ENCODE measurements around the gene SGMS2.
A peak's percentile ranks its signal among the peaks of the same experiment; 100 is the strongest.

Gene SGMS2

DNA sequence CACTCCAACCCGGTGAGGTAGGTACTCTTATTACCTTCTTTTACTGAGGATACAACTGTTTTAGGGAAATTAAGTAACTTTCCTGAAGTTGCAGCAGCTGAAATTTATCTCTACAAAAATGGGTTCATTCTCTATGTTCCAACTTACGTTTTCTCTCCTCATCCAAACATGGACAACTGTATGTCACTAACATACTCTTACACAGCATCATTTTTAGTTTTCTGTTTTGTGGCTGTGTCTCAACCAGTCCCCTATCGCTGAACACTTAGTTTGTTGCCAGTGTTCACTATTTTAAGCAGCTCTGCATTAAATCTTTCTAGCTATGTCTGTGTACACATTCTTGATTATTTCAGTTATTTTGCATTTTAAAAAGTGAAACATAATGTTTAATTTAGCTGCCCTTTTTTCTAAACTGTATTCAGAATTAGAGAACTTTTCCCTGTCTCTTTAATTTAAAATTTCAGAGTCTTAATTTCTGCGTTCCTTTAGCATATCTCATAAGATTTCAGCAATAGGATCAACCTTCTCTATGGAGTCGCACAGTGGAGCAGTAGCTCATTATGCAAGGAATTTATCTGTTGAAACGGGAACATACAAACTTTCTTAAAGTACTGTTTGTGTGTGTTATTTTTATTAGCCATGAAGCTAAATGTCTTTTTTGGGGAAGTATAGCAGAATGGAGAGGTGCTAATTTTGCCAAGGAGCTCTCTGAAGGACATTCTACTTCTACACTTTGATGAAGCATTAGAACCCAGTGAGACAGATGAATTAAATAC, 3.8 kb downstream of the SGMS2 start:
- DNase-seq (ENCODE audit: low spot score) = no peak

DNA sequence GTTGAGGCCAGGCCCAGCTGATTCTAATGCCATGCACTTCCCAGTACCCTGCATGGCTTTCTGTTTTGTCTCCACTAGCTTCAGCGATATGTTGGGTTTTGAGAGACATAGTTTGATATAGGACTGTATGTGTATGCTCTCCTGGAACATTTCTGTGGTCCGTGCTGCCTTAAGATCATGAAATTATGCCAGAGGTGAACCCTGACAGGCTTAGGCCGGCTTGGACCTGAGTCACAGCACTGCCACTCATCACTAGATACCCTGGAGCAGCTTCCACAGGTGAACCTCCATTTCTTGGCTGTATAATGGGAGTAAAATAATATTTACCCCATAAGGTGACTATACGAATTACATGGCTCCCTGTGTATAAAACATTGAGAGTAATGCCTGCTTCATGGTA, 6.4 kb downstream of the SGMS2 start:
- DNase-seq (ENCODE audit: low spot score) = no peak

DNA sequence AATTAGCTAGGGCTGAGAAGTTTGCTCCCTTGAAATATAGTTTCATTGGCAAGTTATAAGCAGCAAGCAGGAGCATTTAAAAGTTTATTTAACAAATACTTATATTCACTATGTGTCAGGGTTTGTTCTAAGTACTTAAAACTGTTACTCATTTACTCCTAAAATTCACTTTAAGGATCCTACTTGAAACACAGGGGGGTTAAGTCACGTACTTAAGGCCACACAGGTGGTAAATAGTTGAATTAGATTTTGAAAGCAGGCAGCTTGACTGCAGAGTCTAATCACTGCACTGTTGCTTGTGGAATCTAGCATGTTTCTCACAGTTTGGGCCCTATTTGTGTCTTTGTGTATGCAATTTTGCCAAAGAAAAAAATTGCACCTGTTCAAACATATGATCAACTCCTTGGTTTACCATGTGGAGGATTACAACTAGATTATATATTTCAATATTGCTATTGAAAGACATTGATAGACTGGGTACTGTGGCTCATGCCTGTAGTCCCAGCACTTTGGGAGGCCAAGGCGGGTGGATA, 7.6 kb downstream of the SGMS2 start:
- no peak for DNase-seq (ENCODE audit: low spot score)

DNA sequence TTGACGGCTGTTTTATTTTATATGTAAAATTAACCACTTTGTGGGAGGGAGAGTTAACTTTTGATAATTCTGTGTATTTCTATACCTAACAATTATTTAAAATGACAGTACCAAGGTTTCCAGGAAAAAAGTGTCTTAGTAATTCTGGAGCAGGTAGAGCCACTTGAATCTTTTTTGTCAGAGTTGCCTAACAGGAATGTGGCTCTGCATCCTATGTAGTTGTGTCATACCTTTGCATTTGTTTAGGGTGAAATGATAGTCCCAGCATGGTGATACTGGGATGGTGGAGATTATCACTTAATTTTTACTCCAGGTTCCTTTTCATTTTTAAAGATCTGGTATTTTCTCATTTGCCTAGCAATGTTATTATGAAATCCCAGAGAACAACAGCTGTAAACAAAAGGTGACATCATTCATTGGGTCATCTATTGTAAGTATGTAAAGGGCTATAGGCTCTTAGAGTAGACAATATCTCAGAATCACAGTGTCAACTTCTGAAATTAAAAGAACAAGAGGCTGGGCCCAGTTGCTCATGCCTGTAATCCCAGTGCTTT, 9.6 kb downstream of the SGMS2 start:
- no peak for DNase-seq (ENCODE audit: low spot score)

DNA sequence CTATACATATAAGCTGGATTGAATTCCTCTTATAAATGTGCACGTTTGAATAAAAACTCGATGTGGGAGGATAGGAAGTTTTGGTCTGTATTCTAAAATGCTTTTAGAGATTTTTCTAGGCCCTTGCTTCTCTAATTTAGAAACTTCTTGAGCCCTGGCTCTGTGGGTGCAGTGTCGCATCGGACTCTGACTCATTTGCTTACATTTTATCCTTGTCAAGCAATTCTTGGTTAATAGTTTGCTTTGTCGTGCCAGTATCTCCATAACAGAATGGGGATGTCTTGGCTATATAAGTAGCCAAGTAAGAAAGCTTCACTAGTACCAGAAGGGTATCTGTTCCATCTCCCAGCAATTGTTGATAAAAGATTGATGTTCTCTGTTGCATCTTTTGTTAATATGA, 10.7 kb downstream of the SGMS2 start:
- no peak for DNase-seq (ENCODE audit: low spot score)

DNA sequence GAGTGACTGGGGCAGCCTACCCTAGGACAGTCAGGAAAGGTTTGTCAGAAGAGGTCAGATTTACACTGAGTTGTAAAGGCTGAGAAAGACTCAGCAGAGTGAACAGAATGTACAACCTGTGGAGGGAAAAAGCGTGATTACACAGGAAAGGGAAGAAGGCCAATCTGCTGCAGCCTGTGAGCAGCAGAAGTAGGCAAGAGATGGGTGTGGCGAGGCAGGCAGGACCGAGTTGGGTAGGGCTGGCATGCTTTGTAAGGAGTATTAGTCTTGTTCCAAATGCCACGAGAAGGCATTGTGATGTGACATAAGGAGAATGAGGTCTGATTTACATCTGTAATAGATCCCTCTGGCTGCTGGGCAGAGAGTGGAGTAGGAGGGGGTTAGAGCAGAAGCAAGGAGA, 12.6 kb downstream of the SGMS2 start:
- DNase-seq (ENCODE audit: low spot score) = no peak

DNA sequence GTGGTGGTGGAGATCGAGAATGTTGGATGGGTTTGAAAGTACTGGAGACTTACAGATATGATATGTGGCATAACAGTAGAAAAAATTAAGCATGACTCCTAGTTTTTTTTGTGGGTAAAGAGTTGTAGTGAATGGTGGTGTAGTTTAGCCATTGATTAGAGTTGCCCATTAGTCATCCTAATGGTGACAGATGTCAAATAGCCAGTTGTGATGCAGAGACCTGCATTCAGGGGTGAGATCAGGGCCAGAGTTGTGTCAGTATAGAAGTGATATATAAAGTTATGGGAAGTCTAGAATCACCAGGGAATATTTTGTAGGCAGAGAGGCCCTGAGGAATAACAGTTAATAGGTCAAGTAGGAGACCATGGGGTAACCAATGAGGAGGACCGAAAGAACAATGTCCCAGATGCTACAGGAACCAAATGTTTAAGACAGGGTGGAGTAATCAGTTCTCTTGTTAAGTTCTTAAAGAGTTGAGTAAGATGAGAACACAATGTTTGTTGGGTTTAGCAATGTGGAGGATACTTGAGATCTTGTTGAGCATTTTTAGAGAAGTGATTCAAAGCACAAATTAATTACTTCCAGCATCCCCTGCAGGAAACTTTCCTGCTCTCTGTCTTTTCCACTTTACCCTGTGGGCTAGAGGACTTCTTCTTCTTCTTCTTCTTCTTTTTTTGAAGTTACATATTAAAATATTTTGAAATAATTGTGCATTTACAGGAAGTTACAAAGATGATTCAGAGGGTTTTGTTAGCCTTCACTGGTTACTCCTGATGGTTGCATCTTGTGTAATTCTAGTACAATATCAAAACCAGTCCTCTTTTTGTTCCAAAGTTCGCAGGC, 13.3 kb downstream of the SGMS2 start:
- no peak for DNase-seq (ENCODE audit: low spot score)

DNA sequence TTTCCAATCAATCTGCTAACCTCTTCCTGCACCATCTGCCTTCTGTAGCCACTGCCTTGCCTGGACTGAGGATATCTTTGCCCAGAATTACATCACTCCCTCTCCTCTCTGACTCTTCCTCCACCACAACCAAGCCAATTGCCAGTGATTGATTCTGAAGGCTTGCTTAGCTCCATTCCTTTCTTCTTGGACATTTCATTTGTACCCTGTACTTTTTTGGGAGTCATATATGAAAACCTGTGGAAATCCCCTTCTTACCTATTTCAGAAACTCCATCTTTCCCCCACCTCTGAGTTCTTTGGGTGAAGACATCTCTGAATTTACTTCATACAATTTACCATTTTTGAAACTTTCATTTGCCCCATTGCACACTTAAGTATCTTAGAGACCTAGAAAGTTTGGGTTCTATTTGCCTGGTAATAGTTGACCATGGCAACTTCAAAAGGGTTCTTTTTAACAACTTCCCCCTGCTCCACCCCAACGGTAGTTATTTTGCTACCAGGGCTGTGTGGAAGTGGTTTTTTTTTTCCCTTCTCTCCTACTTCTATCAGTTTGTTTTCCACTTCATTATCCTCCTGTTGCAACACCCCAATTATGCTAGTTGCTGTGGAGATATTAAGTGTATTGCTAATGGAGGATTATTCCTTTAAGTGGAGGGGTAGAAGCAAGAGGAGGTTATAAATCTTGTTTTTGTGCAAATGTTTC, 14.3 kb downstream of the SGMS2 start:
- DNase-seq (ENCODE audit: low spot score) = peak; percentile 44

DNA sequence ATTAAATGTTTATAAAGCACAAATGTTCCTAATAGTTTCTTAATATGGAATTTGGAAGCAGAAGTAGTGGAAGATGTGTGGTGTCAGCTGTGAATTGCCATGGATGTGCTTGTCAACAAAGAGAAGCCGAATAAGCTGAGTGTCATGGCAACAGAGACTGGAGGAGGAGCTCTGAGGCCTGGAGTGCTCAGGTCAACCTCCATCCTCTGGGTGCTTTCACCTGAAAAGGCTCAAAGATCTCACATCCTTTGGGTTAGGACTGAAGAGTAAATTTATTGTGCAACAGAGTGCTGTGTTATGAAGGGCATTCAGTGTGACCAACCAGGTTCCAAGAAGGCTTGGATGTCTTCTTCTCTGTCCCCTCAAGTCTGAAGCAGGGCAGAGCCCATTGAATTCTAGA, 18.7 kb downstream of the SGMS2 start:
- no peak for DNase-seq (ENCODE audit: low spot score)

DNA sequence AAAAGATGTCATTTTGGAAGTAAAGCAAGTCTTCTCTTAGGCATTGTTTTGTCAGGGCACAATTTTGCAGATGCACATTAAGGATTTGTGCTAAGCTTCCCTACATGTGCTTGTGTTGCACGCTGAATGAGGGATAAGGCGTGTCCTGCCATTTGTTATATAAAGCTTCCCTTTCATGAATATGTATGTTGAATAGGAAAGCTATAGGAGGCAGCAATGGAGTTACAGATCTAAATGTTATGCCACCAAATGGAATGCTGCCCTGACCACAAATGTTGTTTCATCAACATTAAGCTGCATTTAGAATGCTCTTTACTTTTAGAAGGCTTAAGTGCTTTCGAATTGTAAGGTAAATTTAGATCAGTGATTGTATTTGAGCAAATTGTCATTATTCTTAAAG, 20.9 kb downstream of the SGMS2 start:
- no peak for DNase-seq (ENCODE audit: low spot score)

DNA sequence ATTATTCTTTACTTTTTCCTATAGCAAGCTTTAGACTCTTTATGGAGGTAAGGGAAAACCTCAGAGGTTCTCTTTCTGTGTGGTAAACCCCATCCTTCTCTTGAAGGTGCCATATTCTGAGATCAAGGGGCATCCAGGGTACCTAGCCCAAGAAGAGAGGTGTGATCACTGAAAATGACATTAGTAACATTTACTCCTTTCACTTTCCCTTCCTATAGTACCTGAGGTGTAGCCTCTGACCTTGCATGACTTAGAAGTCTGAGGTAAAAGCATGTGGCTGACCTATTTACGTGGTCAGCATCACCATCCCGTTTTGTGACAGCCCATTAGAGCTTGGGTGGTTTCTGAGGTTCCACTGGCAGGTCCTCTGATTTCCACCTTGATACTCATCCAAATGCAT, 25.7 kb downstream of the SGMS2 start:
- DNase-seq (ENCODE audit: low spot score) = no peak

DNA sequence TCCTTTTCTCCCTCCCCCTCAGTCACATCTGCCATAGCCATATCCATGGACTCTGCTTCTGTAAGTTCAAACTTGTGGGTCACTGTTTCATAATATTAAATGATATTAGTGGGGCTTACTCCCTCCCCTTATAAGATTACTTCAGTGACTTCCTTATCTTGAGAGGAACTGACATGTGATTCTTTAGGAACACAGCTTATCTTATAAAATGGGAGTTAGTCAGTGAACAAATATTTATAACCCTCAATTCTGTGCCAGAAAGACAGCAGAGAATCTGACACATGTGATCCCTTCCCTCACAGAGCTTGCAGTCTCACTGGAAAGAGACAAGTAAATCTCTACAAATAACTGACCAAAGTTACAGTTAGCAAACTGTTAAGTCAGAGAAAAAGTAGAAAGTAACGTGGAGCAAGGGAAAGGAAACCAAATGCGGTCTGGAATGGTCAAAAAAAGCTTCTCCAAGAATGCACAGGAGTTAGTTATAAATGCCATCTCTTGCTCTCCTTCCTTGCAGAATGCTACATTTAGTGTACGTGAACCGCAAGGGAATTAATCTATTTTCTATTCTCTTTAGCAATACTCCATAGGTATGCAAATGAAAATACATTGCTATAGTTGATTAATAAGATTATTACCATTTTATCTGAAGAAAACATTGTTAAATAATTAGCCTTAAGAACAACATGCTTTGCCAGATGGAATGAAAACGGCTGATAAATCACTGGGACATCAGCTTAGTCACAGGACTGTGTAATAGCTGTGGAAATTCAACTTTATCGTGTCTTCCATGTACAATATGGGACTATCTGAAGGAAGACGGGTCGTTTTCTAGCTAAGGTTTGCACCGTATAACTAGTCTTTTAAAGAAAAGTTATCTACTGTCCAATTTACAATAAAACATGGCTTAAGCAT, 29.0 kb downstream of the SGMS2 start:
- DNase-seq (ENCODE audit: low spot score) = peak; percentile 27

DNA sequence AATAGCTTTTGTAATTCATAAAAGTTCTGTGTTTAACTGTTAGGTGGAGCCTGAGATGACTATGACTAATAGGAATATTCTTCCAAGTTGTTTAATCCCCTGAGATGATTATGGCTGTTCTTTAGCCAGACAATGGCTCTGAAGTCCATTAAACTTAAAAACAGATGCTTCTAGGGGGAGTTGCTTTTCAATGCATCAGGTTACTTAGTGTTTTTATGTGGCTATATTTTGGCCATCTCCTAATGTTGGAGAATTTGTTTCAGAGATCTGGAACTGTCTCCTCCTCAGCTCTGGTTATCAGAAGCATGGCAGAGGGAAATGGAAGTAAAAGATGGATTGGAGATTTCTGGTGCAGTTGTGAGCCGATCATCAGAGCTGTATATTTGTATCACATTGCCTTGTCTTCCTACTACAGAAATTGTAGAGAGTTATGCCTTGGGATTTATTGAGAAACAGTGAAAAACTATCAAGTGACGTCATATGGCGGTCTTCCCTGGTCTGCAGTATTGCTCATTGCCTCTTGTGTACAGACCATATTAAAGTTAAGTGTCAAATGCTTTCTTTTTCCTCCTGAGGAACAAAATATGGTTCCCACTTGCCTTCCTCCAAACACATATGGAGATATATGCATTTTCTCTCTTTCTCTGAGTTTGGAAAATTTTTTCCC, 29.8 kb downstream of the SGMS2 start:
- DNase-seq (ENCODE audit: low spot score) = peak; percentile 57

DNA sequence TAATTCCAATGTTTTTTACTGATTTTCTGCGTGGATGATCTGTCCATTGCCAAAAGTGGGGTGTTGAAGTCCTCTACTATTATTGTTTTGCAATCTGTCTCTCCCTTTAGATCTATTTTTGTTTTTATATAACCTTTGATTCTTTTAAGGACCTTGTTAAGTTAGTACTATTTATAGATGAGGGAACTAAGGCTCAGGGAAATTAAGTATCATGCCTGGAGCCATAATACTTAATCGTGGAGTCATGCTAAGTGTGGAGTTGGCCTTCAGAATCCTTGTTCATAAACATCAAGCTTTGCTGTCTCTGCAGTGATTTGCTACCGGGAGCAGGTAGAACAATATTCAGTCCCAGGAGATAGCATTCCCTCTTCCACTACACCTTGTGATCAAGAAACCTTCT, 31.0 kb downstream of the SGMS2 start:
- no peak for DNase-seq (ENCODE audit: low spot score)

DNA sequence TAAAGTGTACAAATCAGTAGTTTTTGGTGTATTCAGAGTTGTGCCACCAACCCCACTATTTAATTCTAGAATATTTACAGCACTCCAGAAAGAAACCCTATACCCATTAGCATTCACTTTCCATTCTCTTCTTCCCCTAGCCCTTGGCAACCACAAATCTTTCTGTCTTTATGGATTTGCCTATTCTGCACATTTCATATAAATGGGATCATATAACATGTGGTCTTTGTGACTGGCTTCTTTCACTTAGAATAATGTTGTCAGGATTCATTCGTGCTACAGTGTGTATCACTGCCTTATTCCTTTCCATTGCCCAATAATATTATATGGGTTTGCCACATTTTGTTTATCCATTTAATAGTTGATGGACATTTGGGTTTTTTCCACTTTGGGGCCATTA, 32.2 kb downstream of the SGMS2 start:
- no peak for DNase-seq (ENCODE audit: low spot score)

DNA sequence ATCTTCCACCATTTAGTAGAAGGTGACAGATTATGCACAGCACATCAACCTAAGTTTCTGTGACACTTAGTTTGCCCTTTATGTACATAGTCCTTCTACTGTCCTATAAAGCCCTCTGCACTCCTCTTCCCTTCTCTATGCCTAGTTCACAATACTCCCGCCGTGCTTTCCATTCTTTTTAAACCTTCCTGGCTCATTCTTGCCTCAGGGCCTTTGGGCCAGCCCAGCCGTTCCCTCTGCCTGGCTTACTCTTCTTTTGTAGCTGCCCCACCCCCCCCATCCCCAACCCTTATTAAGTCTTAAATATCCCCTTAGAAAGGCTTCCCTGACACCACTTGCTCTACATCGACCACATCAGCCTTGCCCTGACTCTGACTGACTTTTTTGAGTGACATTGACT, 33.0 kb downstream of the SGMS2 start:
- DNase-seq (ENCODE audit: low spot score) = no peak

DNA sequence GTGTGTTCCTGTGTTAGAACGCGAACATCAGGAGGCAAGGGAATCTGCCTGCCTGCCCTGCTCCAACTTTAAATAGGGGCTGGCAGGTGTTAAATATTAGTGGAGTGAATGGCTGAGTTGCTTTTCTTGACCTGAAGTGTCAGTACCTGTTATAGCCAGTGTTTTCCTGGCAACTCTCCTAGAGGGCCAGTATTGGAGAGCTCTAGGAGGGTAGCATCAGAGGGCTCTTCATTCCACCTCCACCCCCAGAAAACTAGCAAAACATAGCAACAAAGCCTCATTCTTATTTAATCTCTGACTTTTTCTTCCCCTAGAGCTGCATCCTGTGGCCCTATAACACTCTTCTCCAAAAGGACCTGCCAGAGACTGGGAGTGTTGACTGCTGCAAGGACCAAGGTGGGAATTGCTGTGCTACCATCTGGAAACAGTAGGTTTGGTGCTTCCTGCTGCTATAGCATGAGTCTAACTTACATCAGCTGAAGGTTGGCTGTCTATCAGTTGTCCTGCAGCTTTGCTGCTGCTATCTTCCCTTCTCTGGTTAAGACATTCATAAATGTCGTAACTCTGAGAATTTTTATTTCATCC, 33.5 kb downstream of the SGMS2 start:
- no peak for DNase-seq (ENCODE audit: low spot score)

DNA sequence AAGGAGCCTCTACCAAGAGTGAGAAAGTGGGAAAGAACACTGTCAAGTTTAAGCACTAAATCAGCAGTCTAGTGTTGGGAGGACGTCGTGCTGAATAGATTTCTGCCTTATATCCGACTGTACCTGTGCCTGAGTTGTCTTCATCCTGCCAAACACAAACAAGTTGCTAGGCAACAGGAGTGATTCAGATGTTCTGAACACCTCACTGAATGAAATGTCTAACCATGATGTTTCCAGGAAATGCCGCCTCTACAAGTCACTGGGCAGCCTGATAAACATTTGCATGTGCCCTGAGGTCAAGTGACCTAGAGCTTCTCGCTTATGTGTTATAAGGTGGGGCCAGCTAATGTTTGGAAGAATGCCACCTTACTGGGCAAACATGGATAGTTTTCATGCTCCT, 37.9 kb downstream of the SGMS2 start:
- no peak for DNase-seq (ENCODE audit: low spot score)

DNA sequence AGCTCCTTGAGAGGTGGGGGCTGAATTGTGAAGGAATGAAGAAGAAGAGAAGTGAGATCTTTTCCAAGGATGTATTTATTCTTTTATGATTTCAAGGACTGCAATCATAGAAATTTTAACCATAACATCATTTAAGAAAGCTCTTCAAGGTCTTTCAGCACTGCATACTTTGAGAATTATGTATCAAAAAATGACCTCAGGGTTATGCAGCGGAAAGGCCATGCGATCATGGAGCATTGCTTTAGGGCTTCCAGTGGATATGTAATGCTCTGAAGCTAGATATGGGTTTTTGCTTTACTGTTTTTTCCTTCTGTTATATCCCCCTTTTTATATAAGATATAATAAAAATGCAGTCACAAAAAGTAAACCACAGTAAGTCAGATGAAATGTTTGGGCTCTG, 38.7 kb downstream of the SGMS2 start:
- DNase-seq (ENCODE audit: low spot score) = no peak

DNA sequence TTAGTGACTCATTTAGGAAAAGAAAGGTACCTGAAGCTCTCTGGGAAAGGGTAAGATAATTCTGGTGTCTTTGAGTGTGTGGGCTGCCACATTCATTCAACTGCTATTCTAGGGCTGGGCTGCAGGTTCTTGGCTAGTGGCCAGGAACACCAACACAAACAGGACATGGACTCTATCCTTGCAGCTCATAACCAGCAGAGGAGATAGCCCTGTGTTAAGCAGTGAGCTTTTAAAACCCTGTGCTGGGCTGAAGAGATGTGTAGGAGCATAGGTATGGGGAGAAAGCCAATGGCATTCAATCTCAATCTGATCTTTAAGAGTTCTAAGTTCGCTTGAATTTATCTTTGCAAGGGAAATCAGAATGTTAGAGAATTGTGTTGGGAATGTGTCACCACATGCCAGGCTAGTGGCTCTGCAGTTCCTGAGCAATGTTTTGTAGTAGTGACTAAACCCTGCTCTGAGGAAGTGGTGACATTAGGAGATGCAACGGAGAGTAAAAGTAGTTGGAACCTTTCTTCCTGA, 39.2 kb downstream of the SGMS2 start:
- DNase-seq (ENCODE audit: low spot score) = no peak

Data from GM03348 (cell line).